ENCODE results near the gene IL36G. TPM values are rescaled to one million over a fixed set of nuclear protein-coding genes. Genes with fewer than 3 reads are reported as not detected.

IL36G gene
- total and polyA plus RNA-seq, 9 of the 15 experiments (the other 6 are each of a cell fraction or from before 2014, with no cell fraction given): not detected

GRCh38 chr2:113009622-113010021 lies 31.8 kb downstream of the IL36G start:
- FAIRE-seq (no peak), ATAC-seq (no peak), DNase-seq (ENCODE audit: extremely low read depth in 1 of 4, low spot score in 3 of 4) (no peak)
- ChIA-PET POLR2A (interaction anchor here (0.7 kb wide), 1 partner anchor 724 kb away, joined by 4 read pairs; no protein-coding TSS in a partner anchor), CTCF (ENCODE audit: low intra/inter-chr PET ratio) (no interaction called here)
- intact Hi-C loops (cut with micrococcal nuclease) (no loop called here), in situ Hi-C loops (cut with MboI) (no loop called here)
- Histone ChIP-seq H3K9me3 (replicated peaks; ENCODE audit: control insufficient read depth, insufficient read depth, low read depth, low read length) (peaks cover 3% of the 10 kb centered on the region; the same call in 1 of the 2 replicates), H3K9me1 (ENCODE audit: control insufficient read depth, insufficient read depth, low read length) (no peaks in the 10 kb centered on the region), H2AFZ (ENCODE audit: low read depth, low read length) (no peak overlapping the region), H4K20me1 (replicated peaks; ENCODE audit: control insufficient read depth, insufficient read depth, low read length) (no peaks in the 10 kb centered on the region), H3K27ac (ENCODE audit: extremely low read depth, low read depth, low read length) (no peak overlapping the region), H3K4me3 (no peak overlapping the region), H3K27me3 (ENCODE audit: control insufficient read depth in 2 of 2, insufficient read depth in 2 of 2, low read length in 2 of 2) (no peaks in the 10 kb centered on the region), H3K4me2 (ENCODE audit: insufficient read depth, low read length) (no peak overlapping the region), H3K4me1 (replicated peaks in 1 of 2; ENCODE audit: control insufficient read depth in 2 of 2, insufficient read depth in 2 of 2, low read length in 2 of 2) (peaks cover 4 to 15% of the 10 kb centered on the region in 2 experiments), H3K9ac (ENCODE audit: insufficient read depth in 1 of 2, low read depth in 2 of 2, low read length in 2 of 2) (no peak overlapping the region), H3K79me2 (ENCODE audit: control insufficient read depth, insufficient read depth, low read length) (no peaks in the 10 kb centered on the region), H3K36me3 (ENCODE audit: control insufficient read depth, insufficient read depth, low read length) (no peaks in the 10 kb centered on the region)
- BruUV-seq (replicated peaks): no TSS peak
- WGBS (ENCODE audit: insufficient coverage, low coverage, missing lambda C conversion rate): 72% methylated on average over 1 of the region's 1 CpG
- TF ChIP-seq DIDO1 (tag; IDR thresholded peaks at IDR 0.05; ENCODE audit: low read depth) (no peak), PHF8 (IDR thresholded peaks at IDR 0.05; ENCODE audit: borderline replicate concordance, low read length) (no peak), ZNF75A (CRISPR knock-in tag; IDR thresholded peaks at IDR 0.05) (no peak), BRCA1 (IDR thresholded peaks at IDR 0.05) (no peak), BRCA1 (CRISPR knock-in tag; IDR thresholded peaks at IDR 0.05) (no peak), E2F8 (IDR thresholded peaks at IDR 0.05; ENCODE audit: low read depth, partially characterized antibody) (no peak), ELF2 (CRISPR knock-in tag; IDR thresholded peaks at IDR 0.05) (no peak), CEBPZ (IDR thresholded peaks at IDR 0.05; ENCODE audit: borderline replicate concordance, low read depth, low read length) (no peak), BRF2 (IDR thresholded peaks at IDR 0.05; ENCODE audit: borderline replicate concordance, insufficient read depth, insufficient read length) (no peak), ZNF282 (CRISPR knock-in tag; IDR thresholded peaks at IDR 0.05) (no peak), RBM17 (IDR thresholded peaks at IDR 0.05; ENCODE audit: borderline replicate concordance, low read depth, low read length) (no peak), ZNF77 (CRISPR knock-in tag; IDR thresholded peaks at IDR 0.05) (no peak), ZKSCAN3 (CRISPR knock-in tag; IDR thresholded peaks at IDR 0.05) (no peak), EP300 (IDR thresholded peaks at IDR 0.05; ENCODE audit: low read length) (no peak), GABPA (tag; conservative IDR thresholded peaks at IDR 0.05; ENCODE audit: low read depth) (no peak), CBX2 (IDR thresholded peaks at IDR 0.05; ENCODE audit: insufficient read depth, low read length, poor library complexity, severe bottlenecking) (no peak), FOS (IDR thresholded peaks at IDR 0.05; ENCODE audit: extremely low read depth, insufficient read length) (no peak)

All from K562 (cell line).